ENCODE results near the gene MCM3AP.
A peak's percentile ranks its signal among the peaks of the same experiment; 100 is the strongest.
"Not testable (repeated sequence)": the region's sequence is repeated elsewhere in the genome, so short reads cannot be mapped to it uniquely, and the experiment has no call there.

MCM3AP gene

DNA sequence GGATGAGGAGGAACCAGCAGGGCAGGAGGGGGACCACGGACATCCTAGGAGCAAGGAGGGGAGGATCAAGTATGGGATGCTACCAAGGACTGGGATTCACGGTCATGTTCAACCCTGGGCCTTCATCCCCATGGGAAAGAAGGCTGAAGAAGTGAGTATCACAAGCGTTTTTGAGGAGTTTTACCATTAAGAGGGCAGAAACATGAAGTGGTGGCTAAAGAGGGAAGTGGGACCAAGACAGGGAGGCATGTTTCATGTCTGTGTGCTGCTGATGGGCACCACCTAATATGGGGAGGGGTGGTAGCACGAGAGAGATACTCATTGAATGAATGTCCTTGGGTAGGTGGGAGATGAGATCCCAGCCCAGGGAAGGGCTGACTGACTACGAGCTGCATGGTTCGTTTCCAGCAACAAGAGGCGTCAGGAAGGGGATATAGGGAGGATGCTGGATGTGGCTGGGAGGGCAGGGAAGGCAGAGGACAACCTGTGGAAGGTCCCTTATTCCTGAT, 45.5 kb downstream of the MCM3AP start:
- DNase-seq = no peak

- DNase-seq = no peak
These were observed 47.9 kb downstream of the MCM3AP start for GRCh38 chr21:46237474-46237873.

GRCh38 chr21:46234436-46234950, 50.9 kb downstream of the MCM3AP start:
- no peak for DNase-seq

DNA sequence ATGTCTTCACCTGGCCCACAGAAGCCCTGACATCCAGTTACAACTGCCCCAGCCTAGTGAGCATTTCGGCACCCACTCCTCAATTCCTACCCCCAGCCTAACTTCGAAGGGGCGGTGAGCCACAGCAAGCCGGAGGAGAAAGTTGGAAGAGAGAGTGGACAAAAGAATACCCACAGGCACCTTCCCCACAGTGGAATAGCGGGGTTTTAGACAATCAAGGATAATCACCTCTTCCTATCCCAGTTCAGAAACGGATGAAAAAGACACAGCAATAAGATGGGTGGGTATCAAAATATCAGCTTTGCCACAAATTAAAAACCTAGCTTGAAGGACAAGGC, 55.5 kb downstream of the MCM3AP start:
- no peak for DNase-seq

DNA sequence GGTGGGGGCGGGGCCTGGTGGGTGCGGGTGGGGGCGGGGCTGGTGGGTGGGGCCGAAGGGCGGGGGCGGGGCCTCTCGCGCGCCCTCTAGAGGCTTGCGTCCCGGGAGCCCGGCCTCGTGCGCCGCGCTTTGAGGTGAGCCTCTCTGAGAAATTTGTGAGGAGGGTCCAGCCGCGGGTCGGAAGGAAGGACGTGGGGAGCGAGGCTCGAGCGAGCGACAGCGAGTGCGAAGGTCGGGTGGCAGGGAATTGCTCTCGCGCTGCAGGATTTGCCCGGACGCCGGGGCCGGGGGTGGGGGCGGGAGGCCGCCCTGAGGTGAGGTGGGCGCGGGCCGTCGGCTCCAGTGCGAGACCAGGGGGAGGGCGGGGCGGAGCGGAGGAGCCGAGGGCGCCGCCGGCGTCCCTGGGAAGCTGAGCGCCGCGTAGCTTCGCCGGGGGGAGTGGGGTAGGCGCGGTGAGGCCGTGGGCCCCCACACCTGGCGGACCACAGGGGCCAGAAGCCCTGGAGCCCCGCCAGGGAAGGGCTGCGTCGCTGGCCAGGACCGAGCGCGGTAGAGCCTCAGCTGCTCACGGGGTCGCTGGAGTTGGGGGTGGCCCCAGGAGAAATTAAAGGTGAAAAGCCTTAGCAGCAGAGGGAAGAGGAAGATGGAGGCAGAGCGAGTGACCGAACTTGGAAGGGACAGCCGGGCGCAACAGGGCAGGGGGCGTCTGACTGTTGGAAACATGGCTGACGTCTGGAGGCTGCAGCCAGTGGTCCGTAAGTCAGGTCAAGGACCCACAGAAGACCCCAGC, 56.1 kb downstream of the MCM3AP start:
- no peak for DNase-seq

GRCh38 chr21:46228345-46229051, 56.9 kb downstream of the MCM3AP start, which contains the start of gene LSS:
LSS (minus strand) TSS chr21:46228774; CDS start chr21:46228745, 29 bp downstream.
- peak; percentile 98 for DNase-seq

- DNase-seq = no peak
These were observed 57.5 kb downstream of the MCM3AP start for GRCh38 chr21:46227811-46228344.

DNA sequence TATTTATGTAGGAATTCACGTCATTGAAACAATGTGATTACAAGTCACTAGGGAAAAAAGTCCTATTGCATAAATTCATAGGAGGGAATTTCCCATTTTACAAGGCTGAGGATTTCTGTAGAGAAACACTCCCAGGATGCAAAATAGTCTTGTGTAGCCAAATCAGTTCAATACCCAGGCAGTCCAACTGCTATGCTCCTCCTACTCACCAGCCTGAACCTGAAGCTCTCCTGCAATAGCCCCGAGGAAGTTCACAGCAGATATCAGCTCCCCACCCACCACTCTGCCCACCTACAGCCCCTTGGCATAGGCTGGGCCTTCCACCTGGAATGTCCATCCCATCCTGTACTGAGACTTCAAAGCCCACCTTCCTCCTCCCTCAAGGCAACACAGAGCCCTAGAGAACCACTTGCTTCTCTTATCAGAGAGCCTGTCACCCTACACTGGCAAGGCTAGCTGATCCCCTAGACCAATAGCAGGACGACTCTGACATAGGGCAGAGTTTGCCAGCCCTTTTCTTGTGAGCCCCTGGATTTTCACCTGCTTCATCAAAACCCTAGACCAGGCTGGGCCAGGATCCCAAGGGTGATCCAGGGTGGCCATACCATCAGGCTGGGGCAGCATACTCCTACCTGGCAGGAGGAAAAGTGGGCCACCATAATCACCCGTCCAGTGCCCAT, 58.4 kb downstream of the MCM3AP start:
- DNase-seq = no peak

GRCh38 chr21:46226146-46226545, 59.3 kb downstream of the MCM3AP start:
- DNase-seq = no peak

DNA sequence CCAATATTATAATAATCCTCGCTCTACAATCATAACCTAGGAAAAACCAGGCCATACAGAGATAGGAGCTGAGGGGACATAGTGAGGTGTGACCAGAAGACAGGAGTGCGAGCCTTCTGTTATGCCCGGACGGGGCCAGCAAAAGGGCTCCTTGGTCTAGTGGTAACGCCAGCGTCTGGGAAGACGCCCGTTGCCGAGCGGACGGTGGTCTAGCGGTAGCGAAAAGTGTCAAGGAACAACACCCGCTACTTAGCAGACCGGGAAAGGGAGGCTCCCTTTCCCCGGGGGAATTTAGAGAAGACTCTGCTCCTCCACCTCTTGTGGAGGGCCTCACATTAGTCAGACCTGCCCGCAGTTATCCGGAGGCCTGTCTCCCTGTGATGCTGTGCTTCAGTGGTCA, 61.8 kb downstream of the MCM3AP start:
- not testable (repeated sequence) for DNase-seq

- no peak for DNase-seq
These were observed 62.2 kb downstream of the MCM3AP start for GRCh38 chr21:46223217-46223616.

GRCh38 chr21:46222436-46223116, 62.8 kb downstream of the MCM3AP start:
- no peak for DNase-seq

- DNase-seq = no peak
These were observed 63.6 kb downstream of the MCM3AP start for GRCh38 chr21:46221664-46222435.

GRCh38 chr21:46220847-46221246, 64.6 kb downstream of the MCM3AP start:
- DNase-seq = no peak

DNA sequence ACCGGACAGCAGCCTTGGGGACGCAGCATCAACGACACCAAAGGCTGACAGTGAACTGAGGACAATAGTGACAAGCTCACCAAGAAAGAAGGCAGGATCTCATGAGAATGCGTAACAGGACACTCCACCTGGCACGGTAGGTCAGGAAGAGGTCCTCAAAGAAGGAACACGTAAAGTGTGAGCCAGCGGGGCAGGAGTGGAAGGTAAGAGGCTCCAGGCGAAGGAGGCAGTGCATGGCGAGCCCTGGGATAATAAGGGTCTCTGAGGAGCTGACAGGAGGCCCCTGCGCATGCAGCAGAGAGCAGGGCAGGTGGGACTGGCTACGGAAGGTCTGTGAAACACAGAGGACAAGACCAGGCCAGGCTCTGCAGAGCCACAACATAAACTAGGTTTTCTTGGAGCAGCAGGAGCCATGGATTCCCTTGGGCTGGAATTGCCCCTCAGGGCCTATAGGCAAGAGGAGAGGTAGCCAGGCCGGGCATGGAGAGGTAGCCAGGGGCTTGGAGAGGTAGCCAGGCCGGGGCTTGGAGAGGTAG, 65.1 kb downstream of the MCM3AP start:
- DNase-seq = no peak

GRCh38 chr21:46219591-46220239, 65.7 kb downstream of the MCM3AP start:
- no peak for DNase-seq

GRCh38 chr21:46218906-46219590, 66.4 kb downstream of the MCM3AP start:
- DNase-seq = no peak

DNA sequence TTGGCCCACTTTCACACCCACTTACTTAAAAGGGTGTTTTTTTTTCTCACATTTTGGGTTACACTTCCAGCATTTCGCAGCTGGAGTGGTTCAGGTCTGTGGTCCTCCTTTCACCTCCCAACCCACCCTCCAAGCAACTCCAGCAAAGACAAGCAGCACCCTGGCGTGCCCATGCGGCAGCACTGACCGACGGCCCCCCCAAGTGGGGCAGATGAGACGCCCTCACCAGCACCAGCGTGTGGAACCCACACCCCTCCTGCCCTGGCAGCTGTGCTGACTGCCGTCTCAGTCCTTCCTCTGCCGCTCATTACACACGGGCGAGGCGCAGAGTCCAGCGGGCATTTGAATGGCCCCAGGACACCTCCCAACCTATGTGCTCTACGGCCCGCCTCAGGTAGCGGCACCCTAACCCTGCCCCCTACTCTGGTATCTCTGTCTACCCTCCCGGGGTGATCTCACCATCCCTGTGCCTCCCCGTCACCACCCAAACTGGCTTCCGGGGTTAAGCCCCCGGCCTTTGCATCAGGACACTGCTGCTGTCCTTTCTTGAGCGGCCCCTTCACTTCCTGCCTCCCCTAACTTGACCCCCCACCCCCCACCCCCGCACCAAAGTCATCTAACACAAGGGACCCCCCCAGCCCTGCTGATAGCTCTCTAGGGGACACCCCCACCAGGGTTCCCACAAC, 67.8 kb downstream of the MCM3AP start:
- no peak for DNase-seq

DNA sequence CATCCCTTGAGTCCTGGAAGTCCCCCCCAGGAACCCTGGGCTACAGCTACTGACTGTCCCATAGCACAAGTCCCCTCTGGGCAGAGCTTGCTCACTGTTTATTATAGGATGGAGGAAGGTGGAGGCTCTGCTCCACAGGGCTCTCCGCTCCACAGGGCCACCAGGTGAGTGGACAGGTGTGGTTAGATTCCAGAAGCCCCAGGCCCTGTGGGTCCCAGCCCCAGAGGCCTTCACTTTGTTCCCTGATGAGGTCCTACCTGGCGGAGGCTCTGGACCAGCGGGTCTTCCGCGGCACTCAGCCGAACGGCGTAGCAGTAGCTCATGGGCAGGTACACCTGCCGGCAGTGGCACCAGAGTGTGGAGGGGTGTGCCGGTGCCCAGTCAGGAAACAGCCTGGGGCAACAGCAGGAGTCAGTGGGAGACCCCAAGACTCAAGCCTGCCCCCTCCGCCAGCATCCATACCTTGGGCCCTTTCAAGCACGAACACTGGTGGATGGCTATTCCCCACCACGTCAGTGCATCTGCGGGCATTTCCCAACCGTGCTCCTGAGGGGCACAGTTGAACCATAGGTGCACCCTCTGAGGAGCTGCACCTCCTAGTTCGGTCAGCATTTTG, 69.2 kb downstream of the MCM3AP start:
- DNase-seq = no peak
